Natural killer cell (primary cell): Measurements from ENCODE around the gene MAGED2. TPM values are rescaled to one million over a fixed set of nuclear protein-coding genes. Genes with fewer than 3 reads are reported as not detected.
A peak's percentile ranks its signal among the peaks of the same experiment; 100 is the strongest.

Experiments used
- ATAC-seq, 3 donors: fragments of 150-1000 bp in 2 of 3; fragments of 200-7000 bp in 1 of 3; cut with Tn5 transposase; 1 replicate in 1 of 3; 2 replicates in 2 of 3; pipeline ENCODE4 v1.10.0; 2021; ENCODE audit warnings: mild to moderate bottlenecking in 2 of 3, moderate library complexity in 2 of 3
- DNase-seq, 2 donors: peaks; one replicate each; pipeline versions ENCODE4 v3.0.0 to v3.0.0-alpha.2; 2013 to 2021; ENCODE audit warnings: mixed read lengths in 1 of 2
- H3K27ac ChIP-seq: one replicate; pipeline ENCODE4 v1.5.1; 2013; ENCODE audit warnings: mild to moderate bottlenecking, low read length
- H3K27me3 ChIP-seq: one replicate; pipeline ENCODE4 v1.6.1; 2013; ENCODE audit warnings: low read length; ENCODE audit not compliant: control insufficient read depth, insufficient read depth
- H3K36me3 ChIP-seq: one replicate; pipeline ENCODE4 v1.6.1; 2013; ENCODE audit warnings: low read length; ENCODE audit not compliant: control insufficient read depth, insufficient read depth
- H3K4me1 ChIP-seq: one replicate; pipeline ENCODE4 v1.6.1; 2013; ENCODE audit warnings: low read length; ENCODE audit not compliant: control insufficient read depth, insufficient read depth
- H3K4me3 ChIP-seq: one replicate; pipeline ENCODE4 v1.5.1; 2013; ENCODE audit warnings: low read length
- H3K9me3 ChIP-seq: one replicate; pipeline ENCODE4 v1.6.1; 2013; ENCODE audit warnings: low read length; ENCODE audit not compliant: control insufficient read depth, insufficient read depth
- H3K27ac Mint-ChIP-seq, 2 donors: one replicate each; pipeline ENCODE4 v1.8.0; 2022; ENCODE audit warnings: mild to moderate bottlenecking in 2 of 2, mixed read lengths in 2 of 2, moderate library complexity in 1 of 2
- H3K27me3 Mint-ChIP-seq, 2 donors: one replicate each; pipeline ENCODE4 v1.8.0; 2022; ENCODE audit warnings: low read depth in 2 of 2, mixed read lengths in 2 of 2
- H3K36me3 Mint-ChIP-seq: one replicate; pipeline ENCODE4 v1.8.0; 2022; ENCODE audit warnings: mixed read lengths
- H3K4me1 Mint-ChIP-seq, 2 donors: one replicate each; pipeline ENCODE4 v1.8.0; 2022; ENCODE audit warnings: mixed read lengths in 2 of 2
- H3K4me3 Mint-ChIP-seq: one replicate; pipeline ENCODE4 v1.8.0; 2022; ENCODE audit warnings: mild to moderate bottlenecking, moderate library complexity, mixed read lengths
- H3K9me3 Mint-ChIP-seq, 2 donors: one replicate each; pipeline ENCODE4 v1.8.0; 2022; ENCODE audit warnings: mixed read lengths in 2 of 2
- CTCF ChIP-seq: fragments of 200-600 bp; IDR thresholded peaks from one replicate; pipeline ENCODE4 v1.8.0; 2022; ENCODE audit warnings: antibody characterized with exemption
- WGBS: methylation state at CpG from one replicate; pipeline ENCODE4 v1.1.7; 2013; ENCODE audit warnings: missing lambda C conversion rate; ENCODE audit not compliant: insufficient coverage; 5-methylcytosine and 5-hydroxymethylcytosine counted together
- intact Hi-C: fragments of 100-400 bp; cut with micrococcal nuclease; formaldehyde crosslinking; loops from one replicate; pipeline ENCODE4 v1.14.2; 2022
- total RNA-seq, 4 donors: library from RNA; stranded (reverse); fragments of 120-200 nt in 1 of 4; gene quantifications; one replicate each; pipeline versions ENCODE4 v1.2.3 to v1.2.4, GENCODE V29; 2013 to 2022

MAGED2 gene
- total RNA-seq, 3 donors from 2014 or later (not counting 1 experiment from before 2014, with no cell fraction given), result 52.0 to 63.2 (median 57.8) TPM

GRCh38 chrX:54798137-54798536 is 9.4 kb upstream of the MAGED2 start, which contains the start of gene ITIH6:
TSS of gene ITIH6 (minus strand) at chrX:54798255. CDS start at chrX:54798210, 45 bp downstream.
- ATAC-seq (no peak), DNase-seq (no peak)
- Mint-ChIP-seq H3K27ac (no peak within 1 kb of the TSS), H3K36me3 (no peaks in the 10 kb centered on the region), H3K4me1 (no peaks in the 10 kb centered on the region), H3K27me3 (peaks cover 7 to 9% of the 10 kb centered on the region in 2 donors), H3K4me3 (no peak within 1 kb of the TSS), H3K9me3 (no peaks in the 10 kb centered on the region)
- H3K27ac ChIP-seq, result no peak within 1 kb of the TSS
- WGBS, result no CpG with 5 or more reads among the region's 2 CpGs
- no peak within 1 kb of the TSS for H3K4me3 ChIP-seq
- no peaks in the 10 kb centered on the region for H3K4me1 ChIP-seq
- no peaks in the 10 kb centered on the region for H3K9me3 ChIP-seq
- no peak for TF ChIP-seq CTCF
- intact Hi-C loops, result no loop called here
- H3K36me3 ChIP-seq, result no peaks in the 10 kb centered on the region
- no peaks in the 10 kb centered on the region for H3K27me3 ChIP-seq

GRCh38 chrX:54799046-54799445 is 8.5 kb upstream of the MAGED2 start:
- Mint-ChIP-seq H3K27me3 (peaks cover 5 to 9% of the 10 kb centered on the region in 2 donors), H3K36me3 (no peaks in the 10 kb centered on the region), H3K27ac (no peak overlapping the region), H3K4me3 (no peak overlapping the region), H3K9me3 (no peaks in the 10 kb centered on the region), H3K4me1 (no peaks in the 10 kb centered on the region)
- 93% methylated on average over 2 of the region's 2 CpGs for WGBS
- H3K9me3 ChIP-seq, result no peaks in the 10 kb centered on the region
- no peak overlapping the region for H3K4me3 ChIP-seq
- H3K27ac ChIP-seq, result no peak overlapping the region
- DNase-seq (no peak), ATAC-seq (no peak)
- TF ChIP-seq CTCF, result no peak
- intact Hi-C loops, result no loop called here
- no peaks in the 10 kb centered on the region for H3K27me3 ChIP-seq
- H3K4me1 ChIP-seq, result no peaks in the 10 kb centered on the region
- H3K36me3 ChIP-seq, result no peaks in the 10 kb centered on the region

- H3K27me3 Mint-ChIP-seq, result no peaks in the 10 kb centered on the region
- DNase-seq (peak; percentile 34 to 68), ATAC-seq (peak; percentile 33 to 48 (median 41))
- H3K27me3 ChIP-seq, result no peaks in the 10 kb centered on the region
- no peaks in the 10 kb centered on the region for H3K9me3 Mint-ChIP-seq
- peak overlapping the region; percentile 92 for H3K27ac ChIP-seq
- H3K27ac Mint-ChIP-seq, result peak overlapping the region; percentile 86 to 95
- H3K36me3 ChIP-seq, result peaks cover 20% of the 10 kb centered on the region
- peaks cover 5 to 22% of the 10 kb centered on the region in 2 donors for H3K4me1 Mint-ChIP-seq
- H3K4me1 ChIP-seq, result peaks cover 20% of the 10 kb centered on the region
- peak overlapping the region; percentile 88 for H3K4me3 Mint-ChIP-seq
- intact Hi-C loops, result loop anchor here (1.0 to 5.0 kb wide), 3 partner anchors 169 to 354 kb away; partner anchors contain the start of gene GNL3L
- H3K4me3 ChIP-seq, result peak overlapping the region; percentile 99
- TF ChIP-seq CTCF, result no peak
- H3K9me3 ChIP-seq, result no peaks in the 10 kb centered on the region
- 0% methylated on average over 23 of the region's 23 CpGs for WGBS
- no peaks in the 10 kb centered on the region for H3K36me3 Mint-ChIP-seq
These were observed 612 bp downstream of the MAGED2 start for GRCh38 chrX:54808109-54808604.
